HL-60 (cell line): ENCODE results near the gene C5AR2.

ENCODE experiments used
- CTCF ChIP-seq: IDR thresholded peaks from one replicate; pipeline ENCODE4 v1.5.1; 2011; ENCODE audit warnings: low read length, control low read depth, inconsistent platforms; ENCODE audit not compliant: insufficient read depth
- REST ChIP-seq: IDR thresholded peaks from 2 replicates; pipeline ENCODE4 v1.6.1; 2012; ENCODE audit warnings: low read depth; ENCODE audit not compliant: insufficient replicate concordance

GRCh38 chr19:47313754-47314295, 18.1 kb upstream of the C5AR2 start:
- no peak for TF ChIP-seq REST
- no peak for TF ChIP-seq CTCF
